Left ventricle myocardium inferior (tissue), 1 donor: ENCODE measurements around the gene TSPAN4. TPM values are rescaled to one million over a fixed set of nuclear protein-coding genes. Genes with fewer than 3 reads are reported as not detected.

ENCODE experiments used
- DNase-seq: peaks from one replicate; pipeline ENCODE4 v3.0.0-alpha.2; 2020
- H3K27ac ChIP-seq: fragments of 200-600 bp; replicated peaks from 2 replicates; pipeline ENCODE4 v1.8.0; 2021
- H3K27me3 ChIP-seq: fragments of 200-600 bp; 2 replicates; pipeline ENCODE4 v1.8.0; 2021; ENCODE audit warnings: low read depth
- H3K36me3 ChIP-seq: fragments of 200-600 bp; 2 replicates; pipeline ENCODE4 v1.8.0; 2021
- H3K4me1 ChIP-seq: fragments of 200-600 bp; 2 replicates; pipeline ENCODE4 v1.8.0; 2021
- H3K4me3 ChIP-seq: fragments of 200-600 bp; 2 replicates; pipeline ENCODE4 v1.8.0; 2021; ENCODE audit warnings: mild to moderate bottlenecking, moderate library complexity
- H3K9me3 ChIP-seq: fragments of 200-600 bp; replicated peaks from 2 replicates; pipeline ENCODE4 v1.8.0; 2021
- intact Hi-C: fragments of 100-400 bp; cut with micrococcal nuclease; formaldehyde crosslinking; loops from one replicate; pipeline ENCODE4 v1.11.0; 2022
- total RNA-seq: library from RNA; stranded (reverse); fragmentation: NEBNext Ultra II Directional; extraction: Animal tissue kit (Norgen Biotek cat#: 25700); gene quantifications from one replicate; pipeline ENCODE4 v1.2.1, GENCODE V29; 2021
- TF ChIP-seq, protein P1 (sequence below): fragments of 200-600 bp; IDR thresholded peaks from 2 replicates; pipeline ENCODE4 v1.8.0; 2021; ENCODE audit warnings: antibody characterized with exemption, mild to moderate bottlenecking, borderline replicate concordance
- donor health status: DM: no; HTN: yes; CAD: no; lungs with severe emphysema.

TSPAN4 gene
- total RNA-seq, 1 donor from 2014 or later: 33.0 TPM

DNA sequence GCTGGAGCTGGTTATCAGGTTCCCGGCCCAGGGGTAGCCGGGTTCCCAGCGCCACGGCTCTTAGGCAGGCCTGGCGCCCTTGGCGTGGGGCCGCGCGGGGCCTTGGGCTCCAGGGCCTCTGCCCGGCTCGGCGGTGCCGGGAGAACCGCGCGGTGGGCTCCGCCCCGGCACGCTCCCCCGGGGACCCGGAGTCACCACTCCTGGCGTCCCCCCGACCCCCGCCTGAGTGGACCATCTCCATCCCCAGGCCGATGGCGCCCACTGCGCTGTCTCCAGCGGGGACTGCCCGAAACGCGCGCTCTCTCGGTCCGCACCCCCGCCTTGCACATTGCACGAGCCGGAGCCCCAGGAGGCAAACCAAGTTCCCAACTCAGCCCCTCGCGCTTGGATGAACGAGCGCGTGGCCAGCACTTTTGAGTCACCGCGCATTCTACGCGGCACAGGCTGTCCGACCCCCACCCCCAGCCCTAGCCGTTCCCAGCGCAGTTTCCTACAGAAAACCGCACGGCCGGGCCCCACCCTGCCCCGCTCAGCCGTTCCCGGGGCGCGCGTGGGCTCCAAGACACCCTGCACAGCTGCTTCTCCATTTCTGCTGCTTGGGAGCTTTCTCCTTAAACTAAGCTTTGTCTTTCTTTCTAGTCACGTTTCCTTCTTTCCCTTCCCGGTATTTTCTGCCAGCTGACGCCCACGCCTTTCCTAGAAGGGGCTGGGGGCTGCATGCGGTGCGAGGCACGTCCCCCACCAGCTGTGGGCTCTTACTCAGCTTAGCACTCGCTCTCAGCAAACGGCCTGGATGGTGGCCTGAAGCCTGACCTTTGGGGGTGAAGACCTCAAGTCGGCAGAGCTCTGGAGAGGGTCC lies 68.6 kb downstream of the TSPAN4 start:
- Histone ChIP-seq H3K4me1 (peaks cover 26% of the 10 kb centered on the region), H3K27me3 (no peaks in the 10 kb centered on the region), H3K4me3 (peak overlapping the region; percentile 96), H3K27ac (peak overlapping the region; percentile 98), H3K36me3 (peaks cover 7% of the 10 kb centered on the region), H3K9me3 (no peaks in the 10 kb centered on the region)
- peak; percentile 50 for DNase-seq
- TF ChIP-seq, protein P1, sequence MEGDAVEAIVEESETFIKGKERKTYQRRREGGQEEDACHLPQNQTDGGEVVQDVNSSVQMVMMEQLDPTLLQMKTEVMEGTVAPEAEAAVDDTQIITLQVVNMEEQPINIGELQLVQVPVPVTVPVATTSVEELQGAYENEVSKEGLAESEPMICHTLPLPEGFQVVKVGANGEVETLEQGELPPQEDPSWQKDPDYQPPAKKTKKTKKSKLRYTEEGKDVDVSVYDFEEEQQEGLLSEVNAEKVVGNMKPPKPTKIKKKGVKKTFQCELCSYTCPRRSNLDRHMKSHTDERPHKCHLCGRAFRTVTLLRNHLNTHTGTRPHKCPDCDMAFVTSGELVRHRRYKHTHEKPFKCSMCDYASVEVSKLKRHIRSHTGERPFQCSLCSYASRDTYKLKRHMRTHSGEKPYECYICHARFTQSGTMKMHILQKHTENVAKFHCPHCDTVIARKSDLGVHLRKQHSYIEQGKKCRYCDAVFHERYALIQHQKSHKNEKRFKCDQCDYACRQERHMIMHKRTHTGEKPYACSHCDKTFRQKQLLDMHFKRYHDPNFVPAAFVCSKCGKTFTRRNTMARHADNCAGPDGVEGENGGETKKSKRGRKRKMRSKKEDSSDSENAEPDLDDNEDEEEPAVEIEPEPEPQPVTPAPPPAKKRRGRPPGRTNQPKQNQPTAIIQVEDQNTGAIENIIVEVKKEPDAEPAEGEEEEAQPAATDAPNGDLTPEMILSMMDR: no peak
- intact Hi-C loops: no loop called here

DNA sequence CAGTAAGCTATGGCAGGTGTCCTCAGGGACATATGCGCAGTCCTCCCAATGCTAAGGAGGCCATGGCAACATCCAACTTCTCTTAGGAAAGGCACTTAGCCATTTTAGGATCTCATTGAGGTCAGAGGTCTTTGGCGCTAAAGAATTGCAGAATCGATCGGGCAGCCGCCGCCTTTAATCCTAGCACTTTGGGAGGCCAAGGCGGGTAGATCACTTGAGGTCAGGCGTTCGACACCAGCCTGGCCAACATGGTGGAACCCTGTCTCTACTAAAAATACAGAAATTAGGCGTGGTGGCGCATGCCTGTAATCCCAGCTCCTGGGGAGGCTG lies 69.2 kb downstream of the TSPAN4 start:
- H3K36me3 ChIP-seq: peaks cover 1% of the 10 kb centered on the region
- peaks cover 26% of the 10 kb centered on the region for H3K4me1 ChIP-seq
- peak overlapping the region; percentile 98 for H3K27ac ChIP-seq
- no peaks in the 10 kb centered on the region for H3K27me3 ChIP-seq
- no peak for DNase-seq
- TF ChIP-seq, protein P1: no peak
- H3K4me3 ChIP-seq: peak overlapping the region; percentile 96
- H3K9me3 ChIP-seq: no peaks in the 10 kb centered on the region
- intact Hi-C loops: no loop called here

DNA sequence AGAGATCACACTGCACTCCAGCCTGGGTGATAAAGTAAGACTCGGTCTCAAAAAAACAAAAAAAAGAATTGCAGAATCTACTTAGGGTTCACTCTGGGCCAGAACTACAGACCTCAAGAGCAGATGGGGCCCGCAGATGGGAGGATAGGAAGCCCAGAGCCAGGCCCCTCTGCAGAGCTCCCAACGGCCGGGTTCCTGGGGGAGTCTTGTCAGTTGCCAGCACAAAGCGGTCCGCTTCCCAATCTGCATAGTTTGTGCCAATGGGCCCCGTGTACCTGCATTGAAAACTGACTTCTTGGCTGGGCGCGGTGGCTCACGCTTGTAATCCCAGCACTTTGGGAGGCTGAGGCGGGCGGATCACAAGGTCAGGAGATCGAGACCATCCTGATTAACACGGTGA lies 69.6 kb downstream of the TSPAN4 start:
- intact Hi-C loops: no loop called here
- no peaks in the 10 kb centered on the region for H3K27me3 ChIP-seq
- DNase-seq: no peak

DNA sequence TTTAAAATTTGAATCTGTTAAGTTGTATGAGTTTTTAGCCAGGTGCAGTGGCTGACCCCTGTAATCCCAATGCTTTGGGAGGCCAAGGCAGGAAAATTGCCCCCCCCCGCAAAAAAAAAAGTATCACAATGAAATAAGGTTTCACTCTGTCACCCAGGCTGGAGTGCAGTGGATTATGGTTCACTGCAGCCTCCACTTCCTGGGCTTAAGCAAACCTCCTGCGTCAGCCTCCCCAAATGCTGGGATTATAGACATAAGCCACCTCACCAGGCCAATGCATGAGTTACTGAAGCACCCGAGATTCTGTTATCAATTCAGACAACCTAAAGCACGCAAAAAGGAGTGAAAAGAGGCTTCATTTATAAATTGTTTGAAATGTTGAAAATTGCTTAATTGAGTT lies 70.4 kb downstream of the TSPAN4 start:
- H3K4me1 ChIP-seq: peaks cover 26% of the 10 kb centered on the region
- no peak overlapping the region for H3K4me3 ChIP-seq
- H3K9me3 ChIP-seq: no peaks in the 10 kb centered on the region
- H3K27ac ChIP-seq: no peak overlapping the region
- no peak for DNase-seq
- H3K36me3 ChIP-seq: no peaks in the 10 kb centered on the region
- TF ChIP-seq, protein P1: no peak
- H3K27me3 ChIP-seq: no peaks in the 10 kb centered on the region
- intact Hi-C loops: no loop called here

More for the DNA sequence above, 69.6 kb downstream of the TSPAN4 start:
- no peaks in the 10 kb centered on the region for H3K36me3 ChIP-seq
- H3K4me3 ChIP-seq: no peak overlapping the region
- no peaks in the 10 kb centered on the region for H3K9me3 ChIP-seq
- TF ChIP-seq, protein P1: no peak
- H3K4me1 ChIP-seq: peaks cover 26% of the 10 kb centered on the region
- H3K27ac ChIP-seq: peak overlapping the region; percentile 98

DNA sequence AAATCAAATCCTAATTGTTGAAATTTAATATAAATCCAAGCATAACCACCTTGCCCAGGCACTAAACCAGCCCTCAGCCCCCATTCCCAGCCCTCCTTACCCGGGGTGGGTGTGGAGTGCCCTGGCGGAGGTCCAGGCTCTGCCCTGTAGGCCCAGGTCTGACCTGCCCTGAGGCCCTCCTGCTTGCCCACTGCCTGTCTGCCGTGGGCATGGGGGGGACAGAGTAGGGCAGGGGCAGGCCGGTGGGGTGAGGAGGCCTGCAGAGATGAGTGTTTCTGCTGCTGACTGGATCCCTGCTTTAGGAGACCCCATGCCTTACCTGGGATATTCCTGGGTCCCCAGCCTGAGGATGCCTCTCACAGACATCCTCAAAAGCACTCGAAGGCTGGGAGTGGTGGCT lies 71.6 kb downstream of the TSPAN4 start:
- H3K4me1 ChIP-seq: peaks cover 24% of the 10 kb centered on the region
- no peaks in the 10 kb centered on the region for H3K36me3 ChIP-seq
- DNase-seq: no peak
- H3K4me3 ChIP-seq: peak overlapping the region; percentile 11
- no peaks in the 10 kb centered on the region for H3K27me3 ChIP-seq
- intact Hi-C loops: no loop called here
- H3K27ac ChIP-seq: peak overlapping the region; percentile 48
- TF ChIP-seq, protein P1: no peak
- no peaks in the 10 kb centered on the region for H3K9me3 ChIP-seq
